C4-2B (cell line): ENCODE data around the gene CES2.
"Not testable (repeated sequence)": the region's sequence is repeated elsewhere in the genome, so short reads cannot be mapped to it uniquely, and the experiment has no call there.

Experiments used
- H3K27ac ChIP-seq: fragments of 450-650 bp; 2 replicates; pipeline ENCODE4 v1.5.1; 2017
- CTCF ChIP-seq: fragments of 450-650 bp; conservative IDR thresholded peaks from 2 replicates; pipeline ENCODE4 v1.5.1; 2017; ENCODE audit warnings: mild to moderate bottlenecking
- ZFX ChIP-seq: fragments of 450-650 bp; IDR thresholded peaks from 2 replicates; pipeline ENCODE4 v1.6.1; 2017

CES2 gene

GRCh38 chr16:66961914-66962313 lies 26.6 kb downstream of the CES2 start:
- TF ChIP-seq ZFX (no peak), CTCF (no peak)
- peak overlapping the region; percentile 33 for H3K27ac ChIP-seq

- TF ChIP-seq CTCF (no peak), ZFX (no peak)
- H3K27ac ChIP-seq: no peak overlapping the region
Observed at GRCh38 chr16:66964049-66964448, 28.7 kb downstream of the CES2 start.

- no peak overlapping the region for H3K27ac ChIP-seq
- TF ChIP-seq ZFX (no peak), CTCF (no peak)
Observed at GRCh38 chr16:66968847-66969246, 33.5 kb downstream of the CES2 start.

GRCh38 chr16:66970775-66971720 lies 35.7 kb downstream of the CES2 start:
- H3K27ac ChIP-seq: no peak overlapping the region
- TF ChIP-seq CTCF: no peak
- TF ChIP-seq ZFX: no peak

- no peak overlapping the region for H3K27ac ChIP-seq
- TF ChIP-seq ZFX (no peak), CTCF (no peak)
Observed at GRCh38 chr16:66972983-66973382, 37.7 kb downstream of the CES2 start.

GRCh38 chr16:66973716-66974115 lies 38.4 kb downstream of the CES2 start:
- no peak overlapping the region for H3K27ac ChIP-seq
- no peak for TF ChIP-seq CTCF
- TF ChIP-seq ZFX: no peak

GRCh38 chr16:66974156-66974931 lies 39.0 kb downstream of the CES2 start:
- H3K27ac ChIP-seq: not testable (repeated sequence)

GRCh38 chr16:66974932-66975246 lies 39.6 kb downstream of the CES2 start:
- H3K27ac ChIP-seq: not testable (repeated sequence)
